HCT116 (cell line): ENCODE measurements around the gene SHISAL1.

Experiments
- CEBPB ChIP-seq: IDR thresholded peaks from 2 replicates; pipeline ENCODE4 v1.6.1; 2012; ENCODE audit warnings: low read depth
- EZH2 ChIP-seq: fragments of 200-600 bp; sonication (generic); IDR thresholded peaks from 2 replicates; pipeline ENCODE4 v1.6.1; 2017; ENCODE audit warnings: antibody characterized with exemption, mixed run types
- EZH2phosphoT487 ChIP-seq: fragments of 200-600 bp; IDR thresholded peaks from 2 replicates; pipeline ENCODE4 v1.6.1; 2018; ENCODE audit warnings: antibody characterized with exemption, borderline replicate concordance
- JUND ChIP-seq: IDR thresholded peaks from 2 replicates; pipeline ENCODE4 v1.6.1; 2012
- POLR2A ChIP-seq: IDR thresholded peaks from 2 replicates; pipeline ENCODE4 v1.7.0; 2011; ENCODE audit warnings: borderline replicate concordance; ENCODE audit not compliant: insufficient read depth, insufficient read length; ENCODE audit errors: extremely low read depth
- POLR2AphosphoS5 ChIP-seq: IDR thresholded peaks from 2 replicates; pipeline ENCODE4 v1.6.1; 2011; ENCODE audit warnings: mild to moderate bottlenecking, low read depth, low read length, moderate library complexity
- RAD21 ChIP-seq: IDR thresholded peaks from 2 replicates; pipeline ENCODE4 v1.6.1; 2012; ENCODE audit warnings: low read depth, mild to moderate bottlenecking
- SP1 ChIP-seq: IDR thresholded peaks from 2 replicates; pipeline ENCODE4 v1.6.1; 2012; ENCODE audit warnings: low read depth
- SRF ChIP-seq: IDR thresholded peaks from 2 replicates; pipeline ENCODE4 v1.6.1; 2012; ENCODE audit warnings: low read depth
- ZNF274 ChIP-seq: fragments of 200-500 bp; sonication (Bioruptor generic); IDR thresholded peaks from 2 replicates; pipeline ENCODE4 v1.6.1; 2014; ENCODE audit warnings: mild to moderate bottlenecking, low read depth, low read length, inconsistent platforms
- TF ChIP-seq, protein P1 (sequence below), 3 experiments: fragments of 200-600 bp in 1 of 3; sonication (generic) in 1 of 3; IDR thresholded peaks in 2 of 3; conservative IDR thresholded peaks in 1 of 3; 2 replicates each; pipeline ENCODE4 v1.5.1; 2012 to 2017; ENCODE audit warnings: low read depth in 2 of 3, low read length in 2 of 3, antibody characterized with exemption in 1 of 3, borderline replicate concordance in 1 of 3, control low read depth in 1 of 3, mild to moderate bottlenecking in 1 of 3, mixed read lengths in 1 of 3, mixed run types in 1 of 3, moderate library complexity in 1 of 3; ENCODE audit not compliant: insufficient read depth in 1 of 3
- TF ChIP-seq, protein P2 (sequence below): IDR thresholded peaks from 2 replicates; pipeline ENCODE4 v1.6.1; 2012; ENCODE audit warnings: low read depth
- TF ChIP-seq, protein P3 (sequence below): IDR thresholded peaks from 2 replicates; pipeline ENCODE4 v1.6.1; 2012
- TF ChIP-seq, protein P4 (sequence below): IDR thresholded peaks from 2 replicates; pipeline ENCODE4 v1.6.1; 2012

DNA sequence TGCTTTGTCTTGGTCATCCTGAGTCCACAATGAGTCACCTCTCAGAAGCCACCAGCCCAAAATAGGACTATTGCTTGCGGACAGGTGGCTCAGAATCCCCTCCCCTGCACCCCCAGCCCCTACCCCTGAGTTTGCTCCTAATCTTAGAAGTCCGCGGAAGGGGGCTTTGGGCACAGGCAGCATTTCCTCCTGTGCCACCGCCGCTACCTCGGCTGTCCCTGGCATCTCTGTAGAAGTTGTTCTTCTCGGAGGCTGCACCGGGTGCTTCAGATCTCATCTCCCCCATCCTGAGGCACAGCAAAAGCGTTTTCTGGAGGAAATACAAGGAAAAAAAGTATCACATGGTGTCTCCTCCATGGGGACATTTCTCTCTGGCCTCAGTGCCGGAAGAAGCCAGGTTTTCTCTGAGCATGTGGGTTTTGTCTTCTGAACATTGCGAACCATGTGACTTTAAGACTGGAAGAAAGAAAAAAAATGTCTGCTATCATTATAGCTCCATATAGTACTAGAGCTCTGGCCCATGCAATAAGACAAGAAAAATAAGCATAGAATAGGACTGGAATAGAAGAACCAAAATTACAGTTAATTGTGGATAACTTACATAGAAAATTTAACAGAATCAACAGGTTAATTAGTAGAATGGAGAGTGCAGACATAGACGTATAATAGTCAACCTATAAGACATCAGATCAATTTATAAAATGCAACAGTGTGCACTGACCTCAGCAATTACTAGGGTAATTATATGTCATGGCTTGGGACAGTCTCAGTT lies 63.2 kb downstream of the SHISAL1 start:
- TF ChIP-seq SP1 = no peak
- TF ChIP-seq, protein P1, sequence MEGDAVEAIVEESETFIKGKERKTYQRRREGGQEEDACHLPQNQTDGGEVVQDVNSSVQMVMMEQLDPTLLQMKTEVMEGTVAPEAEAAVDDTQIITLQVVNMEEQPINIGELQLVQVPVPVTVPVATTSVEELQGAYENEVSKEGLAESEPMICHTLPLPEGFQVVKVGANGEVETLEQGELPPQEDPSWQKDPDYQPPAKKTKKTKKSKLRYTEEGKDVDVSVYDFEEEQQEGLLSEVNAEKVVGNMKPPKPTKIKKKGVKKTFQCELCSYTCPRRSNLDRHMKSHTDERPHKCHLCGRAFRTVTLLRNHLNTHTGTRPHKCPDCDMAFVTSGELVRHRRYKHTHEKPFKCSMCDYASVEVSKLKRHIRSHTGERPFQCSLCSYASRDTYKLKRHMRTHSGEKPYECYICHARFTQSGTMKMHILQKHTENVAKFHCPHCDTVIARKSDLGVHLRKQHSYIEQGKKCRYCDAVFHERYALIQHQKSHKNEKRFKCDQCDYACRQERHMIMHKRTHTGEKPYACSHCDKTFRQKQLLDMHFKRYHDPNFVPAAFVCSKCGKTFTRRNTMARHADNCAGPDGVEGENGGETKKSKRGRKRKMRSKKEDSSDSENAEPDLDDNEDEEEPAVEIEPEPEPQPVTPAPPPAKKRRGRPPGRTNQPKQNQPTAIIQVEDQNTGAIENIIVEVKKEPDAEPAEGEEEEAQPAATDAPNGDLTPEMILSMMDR (IDR thresholded peaks at IDR 0.05 in 2 of 3, conservative IDR thresholded peaks at IDR 0.05 in 1 of 3; ENCODE audit: borderline replicate concordance in 1 of 3, insufficient read depth in 1 of 3, low read depth in 2 of 3, low read length in 2 of 3) = no peak
- TF ChIP-seq CEBPB = no peak
- no peak for TF ChIP-seq POLR2AphosphoS5
- TF ChIP-seq EZH2phosphoT487 = no peak
- TF ChIP-seq, protein P2, sequence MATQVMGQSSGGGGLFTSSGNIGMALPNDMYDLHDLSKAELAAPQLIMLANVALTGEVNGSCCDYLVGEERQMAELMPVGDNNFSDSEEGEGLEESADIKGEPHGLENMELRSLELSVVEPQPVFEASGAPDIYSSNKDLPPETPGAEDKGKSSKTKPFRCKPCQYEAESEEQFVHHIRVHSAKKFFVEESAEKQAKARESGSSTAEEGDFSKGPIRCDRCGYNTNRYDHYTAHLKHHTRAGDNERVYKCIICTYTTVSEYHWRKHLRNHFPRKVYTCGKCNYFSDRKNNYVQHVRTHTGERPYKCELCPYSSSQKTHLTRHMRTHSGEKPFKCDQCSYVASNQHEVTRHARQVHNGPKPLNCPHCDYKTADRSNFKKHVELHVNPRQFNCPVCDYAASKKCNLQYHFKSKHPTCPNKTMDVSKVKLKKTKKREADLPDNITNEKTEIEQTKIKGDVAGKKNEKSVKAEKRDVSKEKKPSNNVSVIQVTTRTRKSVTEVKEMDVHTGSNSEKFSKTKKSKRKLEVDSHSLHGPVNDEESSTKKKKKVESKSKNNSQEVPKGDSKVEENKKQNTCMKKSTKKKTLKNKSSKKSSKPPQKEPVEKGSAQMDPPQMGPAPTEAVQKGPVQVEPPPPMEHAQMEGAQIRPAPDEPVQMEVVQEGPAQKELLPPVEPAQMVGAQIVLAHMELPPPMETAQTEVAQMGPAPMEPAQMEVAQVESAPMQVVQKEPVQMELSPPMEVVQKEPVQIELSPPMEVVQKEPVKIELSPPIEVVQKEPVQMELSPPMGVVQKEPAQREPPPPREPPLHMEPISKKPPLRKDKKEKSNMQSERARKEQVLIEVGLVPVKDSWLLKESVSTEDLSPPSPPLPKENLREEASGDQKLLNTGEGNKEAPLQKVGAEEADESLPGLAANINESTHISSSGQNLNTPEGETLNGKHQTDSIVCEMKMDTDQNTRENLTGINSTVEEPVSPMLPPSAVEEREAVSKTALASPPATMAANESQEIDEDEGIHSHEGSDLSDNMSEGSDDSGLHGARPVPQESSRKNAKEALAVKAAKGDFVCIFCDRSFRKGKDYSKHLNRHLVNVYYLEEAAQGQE = no peak
- no peak for TF ChIP-seq POLR2A
- no peak for TF ChIP-seq EZH2
- no peak for TF ChIP-seq JUND
- TF ChIP-seq, protein P3, sequence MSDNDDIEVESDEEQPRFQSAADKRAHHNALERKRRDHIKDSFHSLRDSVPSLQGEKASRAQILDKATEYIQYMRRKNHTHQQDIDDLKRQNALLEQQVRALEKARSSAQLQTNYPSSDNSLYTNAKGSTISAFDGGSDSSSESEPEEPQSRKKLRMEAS = no peak
- no peak for TF ChIP-seq SRF
- no peak for TF ChIP-seq RAD21
- no peak for TF ChIP-seq ZNF274
- TF ChIP-seq, protein P4, sequence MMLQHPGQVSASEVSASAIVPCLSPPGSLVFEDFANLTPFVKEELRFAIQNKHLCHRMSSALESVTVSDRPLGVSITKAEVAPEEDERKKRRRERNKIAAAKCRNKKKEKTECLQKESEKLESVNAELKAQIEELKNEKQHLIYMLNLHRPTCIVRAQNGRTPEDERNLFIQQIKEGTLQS = no peak
